HEK293 (cell line): ENCODE data around the gene COX20.

Experiments used
- BCL11B ChIP-seq: fragments of 450-650 bp; formaldehyde crosslinking; IDR thresholded peaks from 2 replicates; pipeline ENCODE4 v1.5.1; 2016; ENCODE audit warnings: low read depth, missing biosample characterization, missing genetic modification characterization
- EGR2 ChIP-seq: fragments of 450-650 bp; formaldehyde crosslinking; IDR thresholded peaks from 2 replicates; pipeline ENCODE4 v1.5.1; 2016; ENCODE audit warnings: low read depth, missing biosample characterization, missing genetic modification characterization
- MYNN ChIP-seq: fragments of 450-650 bp; formaldehyde crosslinking; IDR thresholded peaks from 2 replicates; pipeline ENCODE4 v1.5.1; 2016; ENCODE audit warnings: missing biosample characterization, missing genetic modification characterization, borderline replicate concordance
- SALL2 ChIP-seq: fragments of 450-650 bp; formaldehyde crosslinking; IDR thresholded peaks from 2 replicates; pipeline ENCODE4 v1.5.0; 2017; ENCODE audit warnings: missing biosample characterization, mild to moderate bottlenecking, missing genetic modification characterization, borderline replicate concordance
- SCRT2 ChIP-seq: fragments of 450-650 bp; formaldehyde crosslinking; IDR thresholded peaks from 2 replicates; pipeline ENCODE4 v1.5.1; 2016; ENCODE audit warnings: missing biosample characterization, missing genetic modification characterization
- SP2 ChIP-seq: fragments of 450-650 bp; formaldehyde crosslinking; IDR thresholded peaks from 2 replicates; pipeline ENCODE4 v1.5.1; 2016; ENCODE audit warnings: missing biosample characterization, missing genetic modification characterization
- SP7 ChIP-seq: fragments of 450-650 bp; formaldehyde crosslinking; IDR thresholded peaks from 2 replicates; pipeline ENCODE4 v1.5.1; 2016; ENCODE audit warnings: missing biosample characterization, missing genetic modification characterization
- YY2 ChIP-seq: fragments of 450-650 bp; formaldehyde crosslinking; IDR thresholded peaks from 2 replicates; pipeline ENCODE4 v1.5.1; 2016; ENCODE audit warnings: missing biosample characterization, missing genetic modification characterization
- ZBTB48 ChIP-seq: fragments of 450-650 bp; formaldehyde crosslinking; IDR thresholded peaks from 2 replicates; pipeline ENCODE4 v1.5.1; 2016; ENCODE audit warnings: missing biosample characterization, missing genetic modification characterization
- ZBTB6 ChIP-seq: fragments of 450-650 bp; formaldehyde crosslinking; IDR thresholded peaks from 2 replicates; pipeline ENCODE4 v1.5.1; 2017; ENCODE audit warnings: missing biosample characterization, missing genetic modification characterization
- ZFHX2 ChIP-seq: fragments of 450-650 bp; formaldehyde crosslinking; conservative IDR thresholded peaks from 2 replicates; pipeline ENCODE4 v1.5.1; 2016; ENCODE audit warnings: missing biosample characterization, missing genetic modification characterization
- ZIC2 ChIP-seq: fragments of 450-650 bp; formaldehyde crosslinking; IDR thresholded peaks from 2 replicates; pipeline ENCODE4 v1.5.1; 2016; ENCODE audit warnings: missing biosample characterization, missing genetic modification characterization
- ZNF121 ChIP-seq: fragments of 450-650 bp; formaldehyde crosslinking; IDR thresholded peaks from 2 replicates; pipeline ENCODE4 v1.5.1; 2016; ENCODE audit warnings: missing biosample characterization, missing genetic modification characterization
- ZNF239 ChIP-seq: fragments of 450-650 bp; formaldehyde crosslinking; IDR thresholded peaks from 2 replicates; pipeline ENCODE4 v1.5.1; 2016; ENCODE audit warnings: missing biosample characterization, missing genetic modification characterization
- ZNF311 ChIP-seq: fragments of 450-650 bp; formaldehyde crosslinking; IDR thresholded peaks from 2 replicates; pipeline ENCODE4 v1.5.1; 2017; ENCODE audit warnings: missing biosample characterization, missing genetic modification characterization, borderline replicate concordance
- ZNF391 ChIP-seq: fragments of 450-650 bp; formaldehyde crosslinking; IDR thresholded peaks from 2 replicates; pipeline ENCODE4 v1.5.1; 2016; ENCODE audit warnings: low read depth, missing biosample characterization, missing genetic modification characterization, borderline replicate concordance
- ZNF501 ChIP-seq: fragments of 450-650 bp; formaldehyde crosslinking; IDR thresholded peaks from 2 replicates; pipeline ENCODE4 v1.5.1; 2016; ENCODE audit warnings: missing biosample characterization, missing genetic modification characterization
- ZNF530 ChIP-seq: fragments of 450-650 bp; formaldehyde crosslinking; IDR thresholded peaks from 2 replicates; pipeline ENCODE4 v1.5.1; 2016; ENCODE audit warnings: low read depth, missing biosample characterization, missing genetic modification characterization
- ZNF610 ChIP-seq: fragments of 450-650 bp; formaldehyde crosslinking; IDR thresholded peaks from 2 replicates; pipeline ENCODE4 v1.5.1; 2016; ENCODE audit warnings: missing biosample characterization, missing genetic modification characterization, borderline replicate concordance
- ZNF639 ChIP-seq: fragments of 450-650 bp; formaldehyde crosslinking; IDR thresholded peaks from 2 replicates; pipeline ENCODE4 v1.5.1; 2016; ENCODE audit warnings: missing biosample characterization, missing genetic modification characterization
- ZSCAN18 ChIP-seq: fragments of 450-650 bp; formaldehyde crosslinking; IDR thresholded peaks from 2 replicates; pipeline ENCODE4 v1.5.1; 2016; ENCODE audit warnings: missing biosample characterization, missing genetic modification characterization
- TF ChIP-seq, protein P1 (sequence below): fragments of 450-650 bp; formaldehyde crosslinking; conservative IDR thresholded peaks from 2 replicates; pipeline ENCODE4 v1.5.1; 2016; ENCODE audit warnings: low read depth, missing biosample characterization, missing genetic modification characterization
- TF ChIP-seq, protein P2 (sequence below): fragments of 450-650 bp; formaldehyde crosslinking; IDR thresholded peaks from 2 replicates; pipeline ENCODE4 v1.5.1; 2016; ENCODE audit warnings: missing biosample characterization, missing genetic modification characterization
- TF ChIP-seq, protein P3 (sequence below): fragments of 450-650 bp; IDR thresholded peaks from 2 replicates; pipeline ENCODE4 v1.5.1; 2018; ENCODE audit warnings: missing biosample characterization, missing genetic modification characterization
- TF ChIP-seq, protein P4 (sequence below): fragments of 450-650 bp; formaldehyde crosslinking; IDR thresholded peaks from 2 replicates; pipeline ENCODE4 v1.5.1; 2016; ENCODE audit warnings: missing biosample characterization, missing genetic modification characterization

The COX20 gene

GRCh38 chr1:244863491-244864252 is 28.2 kb downstream of the COX20 start (continued):
- 0 out of 2 replicates have a peak, but pooled peaks have one; percentile 9 for TF ChIP-seq YY2 (tag by site-specific recombination)
- TF ChIP-seq ZIC2 (tag by site-specific recombination), result peak; percentile 83
- TF ChIP-seq ZNF501 (tag by site-specific recombination), result no peak
- peak; percentile 40 for TF ChIP-seq EGR2 (tag by site-specific recombination)
- TF ChIP-seq SCRT2, result peak; percentile 30; the same call in 1 of the 2 replicates
- no peak for TF ChIP-seq BCL11B (tag by site-specific recombination)
- peak; percentile 77 for TF ChIP-seq ZBTB6 (tag by site-specific recombination)
- peak; percentile 55 for TF ChIP-seq SP2 (tag by site-specific recombination)
- no peak for TF ChIP-seq SALL2 (tag by site-specific recombination)
- TF ChIP-seq ZNF121 (tag by site-specific recombination), result peak; percentile 10; the same call in 1 of the 2 replicates
- peak; percentile 67; the same call in 1 of the 2 replicates for TF ChIP-seq ZNF239 (tag by site-specific recombination)
- TF ChIP-seq, protein P1, sequence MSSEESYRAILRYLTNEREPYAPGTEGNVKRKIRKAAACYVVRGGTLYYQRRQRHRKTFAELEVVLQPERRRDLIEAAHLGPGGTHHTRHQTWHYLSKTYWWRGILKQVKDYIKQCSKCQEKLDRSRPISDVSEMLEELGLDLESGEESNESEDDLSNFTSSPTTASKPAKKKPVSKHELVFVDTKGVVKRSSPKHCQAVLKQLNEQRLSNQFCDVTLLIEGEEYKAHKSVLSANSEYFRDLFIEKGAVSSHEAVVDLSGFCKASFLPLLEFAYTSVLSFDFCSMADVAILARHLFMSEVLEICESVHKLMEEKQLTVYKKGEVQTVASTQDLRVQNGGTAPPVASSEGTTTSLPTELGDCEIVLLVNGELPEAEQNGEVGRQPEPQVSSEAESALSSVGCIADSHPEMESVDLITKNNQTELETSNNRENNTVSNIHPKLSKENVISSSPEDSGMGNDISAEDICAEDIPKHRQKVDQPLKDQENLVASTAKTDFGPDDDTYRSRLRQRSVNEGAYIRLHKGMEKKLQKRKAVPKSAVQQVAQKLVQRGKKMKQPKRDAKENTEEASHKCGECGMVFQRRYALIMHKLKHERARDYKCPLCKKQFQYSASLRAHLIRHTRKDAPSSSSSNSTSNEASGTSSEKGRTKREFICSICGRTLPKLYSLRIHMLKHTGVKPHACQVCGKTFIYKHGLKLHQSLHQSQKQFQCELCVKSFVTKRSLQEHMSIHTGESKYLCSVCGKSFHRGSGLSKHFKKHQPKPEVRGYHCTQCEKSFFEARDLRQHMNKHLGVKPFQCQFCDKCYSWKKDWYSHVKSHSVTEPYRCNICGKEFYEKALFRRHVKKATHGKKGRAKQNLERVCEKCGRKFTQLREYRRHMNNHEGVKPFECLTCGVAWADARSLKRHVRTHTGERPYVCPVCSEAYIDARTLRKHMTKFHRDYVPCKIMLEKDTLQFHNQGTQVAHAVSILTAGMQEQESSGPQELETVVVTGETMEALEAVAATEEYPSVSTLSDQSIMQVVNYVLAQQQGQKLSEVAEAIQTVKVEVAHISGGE (tag by site-specific recombination), result peak; percentile 8; the same call in 1 of the 2 replicates
- peak; percentile 80 for TF ChIP-seq ZFHX2
- 0 out of 2 replicates have a peak, but pooled peaks have one; percentile 2 for TF ChIP-seq ZSCAN18 (tag by site-specific recombination)
- TF ChIP-seq MYNN (tag by site-specific recombination), result 0 out of 2 replicates have a peak, but pooled peaks have one; percentile 10
- TF ChIP-seq, protein P2, sequence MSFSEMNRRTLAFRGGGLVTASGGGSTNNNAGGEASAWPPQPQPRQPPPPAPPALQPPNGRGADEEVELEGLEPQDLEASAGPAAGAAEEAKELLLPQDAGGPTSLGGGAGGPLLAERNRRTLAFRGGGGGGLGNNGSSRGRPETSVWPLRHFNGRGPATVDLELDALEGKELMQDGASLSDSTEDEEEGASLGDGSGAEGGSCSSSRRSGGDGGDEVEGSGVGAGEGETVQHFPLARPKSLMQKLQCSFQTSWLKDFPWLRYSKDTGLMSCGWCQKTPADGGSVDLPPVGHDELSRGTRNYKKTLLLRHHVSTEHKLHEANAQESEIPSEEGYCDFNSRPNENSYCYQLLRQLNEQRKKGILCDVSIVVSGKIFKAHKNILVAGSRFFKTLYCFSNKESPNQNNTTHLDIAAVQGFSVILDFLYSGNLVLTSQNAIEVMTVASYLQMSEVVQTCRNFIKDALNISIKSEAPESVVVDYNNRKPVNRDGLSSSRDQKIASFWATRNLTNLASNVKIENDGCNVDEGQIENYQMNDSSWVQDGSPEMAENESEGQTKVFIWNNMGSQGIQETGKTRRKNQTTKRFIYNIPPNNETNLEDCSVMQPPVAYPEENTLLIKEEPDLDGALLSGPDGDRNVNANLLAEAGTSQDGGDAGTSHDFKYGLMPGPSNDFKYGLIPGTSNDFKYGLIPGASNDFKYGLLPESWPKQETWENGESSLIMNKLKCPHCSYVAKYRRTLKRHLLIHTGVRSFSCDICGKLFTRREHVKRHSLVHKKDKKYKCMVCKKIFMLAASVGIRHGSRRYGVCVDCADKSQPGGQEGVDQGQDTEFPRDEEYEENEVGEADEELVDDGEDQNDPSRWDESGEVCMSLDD (tag by site-specific recombination), result peak; percentile 22; the same call in 1 of the 2 replicates
- peak; percentile 16; the same call in 1 of the 2 replicates for TF ChIP-seq ZNF610 (tag by site-specific recombination)
- TF ChIP-seq ZNF530, result no peak
- TF ChIP-seq ZNF391, result peak; percentile 48; the same call in 1 of the 2 replicates
- TF ChIP-seq ZNF639, result 0 out of 2 replicates have a peak, but pooled peaks have one; percentile 36
- TF ChIP-seq, protein P3, sequence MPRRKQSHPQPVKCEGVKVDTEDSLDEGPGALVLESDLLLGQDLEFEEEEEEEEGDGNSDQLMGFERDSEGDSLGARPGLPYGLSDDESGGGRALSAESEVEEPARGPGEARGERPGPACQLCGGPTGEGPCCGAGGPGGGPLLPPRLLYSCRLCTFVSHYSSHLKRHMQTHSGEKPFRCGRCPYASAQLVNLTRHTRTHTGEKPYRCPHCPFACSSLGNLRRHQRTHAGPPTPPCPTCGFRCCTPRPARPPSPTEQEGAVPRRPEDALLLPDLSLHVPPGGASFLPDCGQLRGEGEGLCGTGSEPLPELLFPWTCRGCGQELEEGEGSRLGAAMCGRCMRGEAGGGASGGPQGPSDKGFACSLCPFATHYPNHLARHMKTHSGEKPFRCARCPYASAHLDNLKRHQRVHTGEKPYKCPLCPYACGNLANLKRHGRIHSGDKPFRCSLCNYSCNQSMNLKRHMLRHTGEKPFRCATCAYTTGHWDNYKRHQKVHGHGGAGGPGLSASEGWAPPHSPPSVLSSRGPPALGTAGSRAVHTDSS (tag by site-specific recombination), result peak; percentile 100
- peak; percentile 10; the same call in 1 of the 2 replicates for TF ChIP-seq SP7 (tag by site-specific recombination)
- no peak for TF ChIP-seq ZBTB48
- TF ChIP-seq, protein P4, sequence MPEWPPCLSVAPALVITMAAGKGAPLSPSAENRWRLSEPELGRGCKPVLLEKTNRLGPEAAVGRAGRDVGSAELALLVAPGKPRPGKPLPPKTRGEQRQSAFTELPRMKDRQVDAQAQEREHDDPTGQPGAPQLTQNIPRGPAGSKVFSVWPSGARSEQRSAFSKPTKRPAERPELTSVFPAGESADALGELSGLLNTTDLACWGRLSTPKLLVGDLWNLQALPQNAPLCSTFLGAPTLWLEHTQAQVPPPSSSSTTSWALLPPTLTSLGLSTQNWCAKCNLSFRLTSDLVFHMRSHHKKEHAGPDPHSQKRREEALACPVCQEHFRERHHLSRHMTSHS (tag by site-specific recombination), result 0 out of 2 replicates have a peak, but pooled peaks have one; percentile 8
- no peak for TF ChIP-seq ZNF311 (tag by site-specific recombination)
